DOHH2 (cell line): ENCODE data around the gene HIVEP1.

ENCODE experiments used
- H3F3A ChIP-seq: fragments of 200-600 bp; sonication (generic), shearing (Covaris generic); 2 replicates; pipeline ENCODE4 v1.6.0; 2016; ENCODE audit warnings: antibody characterized with exemption, mild to moderate bottlenecking; ENCODE audit not compliant: control insufficient read depth, insufficient read depth
- H3K27ac ChIP-seq: fragments of 200-600 bp; sonication (generic); 2 replicates; pipeline ENCODE4 v1.5.1; 2014; ENCODE audit warnings: low read depth, mild to moderate bottlenecking, low read length, moderate library complexity
- H3K27me3 ChIP-seq: fragments of 200-600 bp; sonication (generic); 2 replicates; pipeline ENCODE4 v1.6.1; 2014; ENCODE audit warnings: mild to moderate bottlenecking, low read length, mixed read lengths; ENCODE audit not compliant: control insufficient read depth
- H3K36me3 ChIP-seq: fragments of 200-600 bp; sonication (generic); 2 replicates; pipeline ENCODE4 v1.6.1; 2014; ENCODE audit warnings: mild to moderate bottlenecking, low read length, moderate library complexity, mixed read lengths; ENCODE audit not compliant: control insufficient read depth
- H3K4me1 ChIP-seq: fragments of 200-600 bp; sonication (generic); 2 replicates; pipeline ENCODE4 v1.6.1; 2014; ENCODE audit warnings: mild to moderate bottlenecking, low read length, mixed read lengths; ENCODE audit not compliant: control insufficient read depth
- H3K4me2 ChIP-seq: fragments of 200-600 bp; sonication (generic); 2 replicates; pipeline ENCODE4 v1.6.0; 2014; ENCODE audit warnings: mild to moderate bottlenecking, low read length, moderate library complexity
- H3K4me3 ChIP-seq: fragments of 200-600 bp; sonication (generic); 2 replicates; pipeline ENCODE4 v1.5.1; 2014; ENCODE audit warnings: mild to moderate bottlenecking, low read length, mixed read lengths
- H3K79me2 ChIP-seq: fragments of 200-600 bp; sonication (generic); 2 replicates; pipeline ENCODE4 v1.6.1; 2014; ENCODE audit warnings: mild to moderate bottlenecking, low read length, mixed read lengths; ENCODE audit not compliant: control insufficient read depth
- H3K9me2 ChIP-seq: fragments of 200-600 bp; sonication (generic); replicated peaks from 2 replicates; pipeline ENCODE4 v1.6.1; 2014; ENCODE audit warnings: mild to moderate bottlenecking, low read length, mixed read lengths; ENCODE audit not compliant: control insufficient read depth
- H3K9me3 ChIP-seq: fragments of 200-600 bp; sonication (generic); 2 replicates; pipeline ENCODE4 v1.6.1; 2014; ENCODE audit warnings: antibody characterized with exemption, low read length, mixed read lengths; ENCODE audit not compliant: control insufficient read depth, insufficient read depth
- H4K20me1 ChIP-seq: fragments of 200-600 bp; sonication (generic); 2 replicates; pipeline ENCODE4 v1.6.0; 2014; ENCODE audit warnings: low read depth, mild to moderate bottlenecking, antibody characterized with exemption, low read length, moderate library complexity; ENCODE audit not compliant: control insufficient read depth, insufficient read depth
- CTCF ChIP-seq: fragments of 200-600 bp; sonication (generic); IDR thresholded peaks from one replicate; pipeline ENCODE4 v1.5.1; 2014; ENCODE audit warnings: antibody characterized with exemption, mild to moderate bottlenecking, low read depth, low read length; ENCODE audit not compliant: poor library complexity, severe bottlenecking
- EZH2phosphoT487 ChIP-seq: fragments of 200-600 bp; sonication (generic); IDR thresholded peaks from 2 replicates; pipeline ENCODE4 v1.6.1; 2017; ENCODE audit warnings: borderline replicate concordance, mild to moderate bottlenecking, antibody characterized with exemption, low read length, moderate library complexity, mixed read lengths

Gene HIVEP1

DNA sequence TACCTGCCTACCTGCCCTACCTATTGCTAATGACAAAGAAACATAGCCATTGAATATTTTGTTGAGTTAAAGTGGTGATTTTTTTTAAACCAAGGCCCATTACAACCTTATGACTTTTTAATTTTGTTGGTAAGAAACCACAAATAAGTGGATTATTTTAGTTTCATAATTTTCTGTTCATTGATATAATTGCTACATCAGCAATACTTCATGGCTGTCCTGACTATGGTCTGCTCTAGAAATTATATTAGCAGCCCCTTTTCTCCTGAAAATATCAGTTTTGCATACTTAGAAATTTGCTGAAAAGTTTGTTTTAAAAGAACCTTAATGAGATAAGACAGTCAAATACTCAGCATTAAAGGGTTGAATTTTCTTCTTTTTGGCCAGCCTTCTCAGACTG, 106.5 kb downstream of the HIVEP1 start:
- H3K4me3 ChIP-seq = no peak overlapping the region
- H3K27me3 ChIP-seq = no peaks in the 10 kb centered on the region
- H3K27ac ChIP-seq = no peak overlapping the region
- no peaks in the 10 kb centered on the region for H3K9me3 ChIP-seq
- no peak for TF ChIP-seq EZH2phosphoT487
- no peak for TF ChIP-seq CTCF
- no peaks in the 10 kb centered on the region for H3F3A ChIP-seq
- H3K4me2 ChIP-seq = no peak overlapping the region
- H4K20me1 ChIP-seq = no peaks in the 10 kb centered on the region
- H3K36me3 ChIP-seq = peaks cover 27% of the 10 kb centered on the region
- no peaks in the 10 kb centered on the region for H3K79me2 ChIP-seq
- no peaks in the 10 kb centered on the region for H3K9me2 ChIP-seq
- H3K4me1 ChIP-seq = peaks cover 11% of the 10 kb centered on the region

- no peak overlapping the region for H3K4me2 ChIP-seq
These were observed 107.0 kb downstream of the HIVEP1 start for GRCh38 chr6:12119085-12119588.

GRCh38 chr6:12125396-12125795, 113.3 kb downstream of the HIVEP1 start:
- H3K4me3 ChIP-seq = no peak overlapping the region
- H3K79me2 ChIP-seq = no peaks in the 10 kb centered on the region
- H3K9me3 ChIP-seq = no peaks in the 10 kb centered on the region
- H3K27me3 ChIP-seq = no peaks in the 10 kb centered on the region
- H3K36me3 ChIP-seq = peaks cover 18% of the 10 kb centered on the region
- H3K4me2 ChIP-seq = no peak overlapping the region
- no peak overlapping the region for H3K27ac ChIP-seq
- H4K20me1 ChIP-seq = no peaks in the 10 kb centered on the region; the same call in 1 of the 2 replicates
- no peaks in the 10 kb centered on the region for H3F3A ChIP-seq
- H3K9me2 ChIP-seq = no peaks in the 10 kb centered on the region
- no peaks in the 10 kb centered on the region for H3K4me1 ChIP-seq
- no peak for TF ChIP-seq CTCF
- no peak for TF ChIP-seq EZH2phosphoT487

More at GRCh38 chr6:12119085-12119588, 107.0 kb downstream of the HIVEP1 start:
- H3K4me3 ChIP-seq = no peak overlapping the region
- H3K9me3 ChIP-seq = no peaks in the 10 kb centered on the region
- no peaks in the 10 kb centered on the region for H3F3A ChIP-seq
- no peak overlapping the region for H3K27ac ChIP-seq
- H3K79me2 ChIP-seq = no peaks in the 10 kb centered on the region
- no peaks in the 10 kb centered on the region for H3K27me3 ChIP-seq
- TF ChIP-seq EZH2phosphoT487 (no peak), CTCF (no peak)
- H3K36me3 ChIP-seq = peaks cover 27% of the 10 kb centered on the region
- no peaks in the 10 kb centered on the region; the same call in 1 of the 2 replicates for H4K20me1 ChIP-seq
- H3K9me2 ChIP-seq = no peaks in the 10 kb centered on the region
- peaks cover 7% of the 10 kb centered on the region for H3K4me1 ChIP-seq
